ENCODE measurements around the gene IGSF3. TPM values are rescaled to one million over a fixed set of nuclear protein-coding genes. Genes with fewer than 3 reads are reported as not detected.

Gene IGSF3
- total and polyA plus RNA-seq, 5 experiments from 2014 or later = 0.05 to 0.13 TPM; not detected in 3

- no peaks in the 10 kb centered on the region for H3K4me1 Mint-ChIP-seq
- H3K36me3 Mint-ChIP-seq = no peaks in the 10 kb centered on the region
- no peak overlapping the region for H3K4me3 Mint-ChIP-seq
- no peak overlapping the region for H3K27ac Mint-ChIP-seq
- H3K9me3 Mint-ChIP-seq = no peaks in the 10 kb centered on the region
- H3K27me3 Mint-ChIP-seq = peaks cover 3 to 17% (median 9%) of the 10 kb centered on the region in 5 donors
- ATAC-seq (no peak), DNase-seq (no peak)
- POLR2A ChIA-PET = no interaction called here
These were observed 13.9 kb upstream of the IGSF3 start for GRCh38 chr1:116681343-116681899.

GRCh38 chr1:116680752-116681151 is 13.2 kb upstream of the IGSF3 start:
- Mint-ChIP-seq H3K36me3 (peaks cover 0 to 3% (median 0%) of the 10 kb centered on the region in 3 donors), H3K27ac (no peak overlapping the region), H3K4me3 (no peak overlapping the region), H3K27me3 (peaks cover 7 to 21% (median 10%) of the 10 kb centered on the region in 5 donors), H3K4me1 (no peaks in the 10 kb centered on the region), H3K9me3 (no peaks in the 10 kb centered on the region)
- POLR2A ChIA-PET = no interaction called here
- ATAC-seq (no peak), DNase-seq (no peak)

- DNase-seq (no peak), ATAC-seq (no peak)
- Mint-ChIP-seq H3K4me3 (no peak overlapping the region), H3K9me3 (no peaks in the 10 kb centered on the region), H3K36me3 (peaks cover 0 to 3% (median 0%) of the 10 kb centered on the region in 3 donors), H3K4me1 (no peaks in the 10 kb centered on the region), H3K27ac (no peak overlapping the region), H3K27me3 (peaks cover 7 to 23% (median 13%) of the 10 kb centered on the region in 5 donors)
- POLR2A ChIA-PET = no interaction called here
These were observed 12.5 kb upstream of the IGSF3 start for GRCh38 chr1:116679828-116680628.

DNA sequence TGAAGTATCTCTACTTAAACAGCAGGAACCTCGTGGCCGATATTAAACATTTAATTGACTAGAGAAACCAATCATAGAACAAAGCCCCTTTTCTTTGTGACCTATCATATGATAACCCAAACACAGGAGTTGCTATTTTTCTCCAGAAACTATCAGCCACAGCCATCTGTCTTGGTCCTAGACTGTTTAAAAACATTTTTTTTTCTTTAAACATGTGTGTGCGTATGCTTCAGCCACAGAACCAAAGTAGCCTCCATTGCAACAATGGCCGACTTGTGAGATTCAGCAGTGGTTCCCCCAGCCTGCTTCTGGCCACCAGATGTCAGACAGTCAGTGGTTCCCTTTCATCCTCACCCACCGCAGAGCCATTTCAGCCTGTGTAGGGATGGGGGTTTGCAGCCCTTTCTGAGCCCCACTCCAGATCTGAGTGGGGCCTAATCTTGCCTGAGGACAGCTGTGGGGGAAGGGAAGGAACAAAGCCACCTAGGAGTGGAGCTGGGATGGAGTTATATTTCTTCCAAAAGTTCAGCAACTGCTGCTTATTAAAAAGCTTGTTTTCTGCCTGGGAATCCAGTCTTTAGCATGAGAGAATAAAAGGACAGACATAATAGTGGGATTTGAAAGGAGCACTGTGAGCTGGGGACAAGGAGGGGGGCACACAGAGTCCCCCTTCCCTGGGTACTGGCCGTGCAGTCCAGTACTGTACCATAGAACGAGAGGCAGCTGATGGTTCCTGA is 11.7 kb upstream of the IGSF3 start:
- DNase-seq = no peak
- no peak for ATAC-seq
- POLR2A ChIA-PET = no interaction called here
- Mint-ChIP-seq H3K36me3 (peaks cover 0 to 3% (median 0%) of the 10 kb centered on the region in 3 donors), H3K27me3 (peaks cover 9 to 28% (median 17%) of the 10 kb centered on the region in 5 donors), H3K9me3 (no peaks in the 10 kb centered on the region), H3K27ac (no peak overlapping the region), H3K4me3 (no peak overlapping the region), H3K4me1 (no peaks in the 10 kb centered on the region)

DNA sequence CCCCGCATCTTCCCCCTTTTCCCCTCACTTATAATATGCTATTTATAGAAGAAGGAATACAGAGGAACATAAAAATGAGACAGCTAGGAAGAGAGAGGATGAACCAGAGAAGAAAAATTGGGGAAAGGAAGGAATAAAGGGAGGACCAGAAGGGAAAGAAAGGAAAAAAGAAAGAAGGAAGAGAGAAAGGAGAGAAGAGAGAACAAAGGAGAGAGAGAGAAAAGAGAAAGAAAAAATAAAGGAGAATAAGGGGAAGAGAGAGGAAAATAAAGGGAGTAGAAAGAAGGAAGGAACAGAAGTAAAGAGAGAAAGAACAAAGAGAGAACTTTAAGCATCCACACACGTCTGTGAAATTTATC is 11.2 kb upstream of the IGSF3 start:
- Mint-ChIP-seq H3K36me3 (peaks cover 0 to 3% (median 0%) of the 10 kb centered on the region in 3 donors), H3K27ac (no peak overlapping the region), H3K27me3 (peaks cover 13 to 32% (median 23%) of the 10 kb centered on the region in 5 donors), H3K4me3 (no peak overlapping the region), H3K9me3 (no peaks in the 10 kb centered on the region), H3K4me1 (no peaks in the 10 kb centered on the region)
- ATAC-seq (no peak), DNase-seq (no peak)
- POLR2A ChIA-PET = no interaction called here

GRCh38 chr1:116677474-116678062 is 10.0 kb upstream of the IGSF3 start:
- ATAC-seq = no peak
- Mint-ChIP-seq H3K27me3 (peaks cover 19 to 36% (median 32%) of the 10 kb centered on the region in 5 donors), H3K27ac (no peak overlapping the region), H3K4me1 (peaks cover 0 to 3% (median under 1%) of the 10 kb centered on the region in 4 donors), H3K9me3 (no peaks in the 10 kb centered on the region), H3K36me3 (peaks cover 0 to 3% (median 0%) of the 10 kb centered on the region in 3 donors), H3K4me3 (no peak overlapping the region)
- DNase-seq = no peak
- POLR2A ChIA-PET = no interaction called here

DNA sequence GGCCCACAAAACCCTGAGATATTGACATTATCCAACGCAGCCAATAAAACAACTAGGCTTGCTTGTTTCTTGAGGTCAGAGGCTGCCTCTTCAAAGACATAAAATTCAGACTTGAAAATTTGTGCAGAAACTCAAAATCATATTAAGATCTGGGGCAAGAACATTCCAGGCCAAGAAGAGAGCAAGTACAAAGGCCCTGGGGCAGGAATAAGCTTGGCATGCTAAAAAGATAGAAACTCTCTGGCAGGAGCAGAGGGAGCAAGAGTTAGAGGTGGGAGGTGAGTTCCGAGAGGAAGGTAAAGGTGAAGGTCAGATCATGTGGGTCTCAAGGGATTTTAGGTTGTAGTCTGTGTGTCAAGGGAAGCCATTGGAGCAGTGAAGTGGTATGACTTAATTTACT is 8.8 kb upstream of the IGSF3 start:
- Mint-ChIP-seq H3K4me3 (no peak overlapping the region), H3K27ac (no peak overlapping the region), H3K4me1 (peaks cover 0 to 3% (median under 1%) of the 10 kb centered on the region in 4 donors), H3K36me3 (peaks cover 0 to 3% (median 0%) of the 10 kb centered on the region in 3 donors), H3K27me3 (peaks cover 23 to 40% (median 35%) of the 10 kb centered on the region in 5 donors), H3K9me3 (no peaks in the 10 kb centered on the region)
- DNase-seq = no peak
- no peak for ATAC-seq
- POLR2A ChIA-PET = no interaction called here

DNA sequence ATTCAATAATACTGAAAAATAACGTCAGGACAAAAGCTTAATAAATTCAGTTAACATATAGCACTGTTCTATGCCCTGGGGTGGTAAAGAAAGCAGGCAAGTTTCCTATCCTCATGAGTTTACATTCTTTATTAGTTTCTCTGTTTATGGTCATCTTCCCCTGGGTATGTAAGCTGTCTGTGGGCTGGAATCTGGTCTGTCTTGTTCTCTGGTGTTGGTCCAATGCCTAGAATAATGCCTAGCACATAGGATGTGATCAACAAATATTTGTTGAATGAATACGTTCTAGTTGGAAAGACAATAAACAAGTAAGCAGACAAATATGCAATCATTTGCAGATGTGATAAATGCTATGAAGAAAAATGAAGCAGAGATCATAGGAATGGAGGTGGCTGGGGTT is 7.2 kb upstream of the IGSF3 start:
- DNase-seq = no peak
- Mint-ChIP-seq H3K4me1 (peaks cover 0 to 3% (median under 1%) of the 10 kb centered on the region in 4 donors), H3K27ac (no peak overlapping the region), H3K4me3 (no peak overlapping the region), H3K36me3 (peaks cover 0 to 3% (median 3%) of the 10 kb centered on the region in 3 donors), H3K9me3 (no peaks in the 10 kb centered on the region), H3K27me3 (peaks cover 28 to 54% (median 42%) of the 10 kb centered on the region in 5 donors)
- POLR2A ChIA-PET = no interaction called here
- no peak for ATAC-seq

DNA sequence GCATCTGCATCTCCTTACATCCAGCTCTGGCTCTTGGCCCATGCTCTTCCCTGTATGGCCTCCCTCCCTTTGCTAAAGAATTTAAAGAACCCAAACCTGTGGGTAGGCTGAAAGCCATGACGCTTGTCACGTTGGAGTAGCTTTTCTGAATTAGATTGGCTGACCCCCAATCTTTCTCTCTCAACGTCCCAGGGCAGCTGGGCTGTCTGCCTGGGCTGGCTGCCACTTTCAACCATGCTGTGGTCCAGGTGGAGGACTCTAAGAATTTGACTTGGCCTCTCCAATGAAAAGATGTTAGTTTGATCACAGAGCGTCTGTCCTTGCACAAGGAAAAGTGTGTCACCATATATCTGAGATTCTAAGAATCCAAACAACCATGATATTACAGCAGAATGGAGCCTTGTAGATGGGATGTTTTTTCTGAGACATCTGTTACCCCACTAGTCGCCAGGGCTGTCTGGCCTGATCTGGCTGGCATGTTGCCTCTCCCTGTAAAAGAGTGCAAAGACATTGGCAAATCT is 6.5 kb upstream of the IGSF3 start:
- DNase-seq (no peak), ATAC-seq (no peak)
- POLR2A ChIA-PET = no interaction called here
- Mint-ChIP-seq H3K27me3 (peaks cover 29 to 59% (median 42%) of the 10 kb centered on the region in 5 donors), H3K27ac (no peak overlapping the region), H3K9me3 (no peaks in the 10 kb centered on the region), H3K36me3 (peaks cover 0 to 3% (median 3%) of the 10 kb centered on the region in 3 donors), H3K4me3 (no peak overlapping the region), H3K4me1 (peaks cover 0 to 3% (median under 1%) of the 10 kb centered on the region in 4 donors)

DNA sequence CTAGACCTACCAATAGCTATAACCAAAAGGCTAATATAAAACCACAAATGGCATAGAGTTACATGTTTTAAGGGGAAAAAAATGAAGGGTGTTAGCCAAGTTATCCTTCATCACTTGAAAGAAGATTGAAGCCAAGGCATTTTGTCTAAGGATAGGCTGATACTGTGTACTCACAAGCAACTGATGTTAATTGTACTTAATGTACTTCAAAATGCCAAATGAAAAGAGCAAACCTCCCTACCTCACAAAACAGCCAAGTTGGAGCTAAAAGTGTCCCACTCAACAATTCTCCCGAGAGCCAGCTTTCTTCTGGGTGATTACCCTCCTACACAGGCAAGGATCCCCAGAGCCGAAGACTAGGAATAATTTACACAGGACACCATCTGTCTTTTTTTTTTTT is 4.4 kb upstream of the IGSF3 start:
- DNase-seq (no peak), ATAC-seq (no peak)
- Mint-ChIP-seq H3K9me3 (no peaks in the 10 kb centered on the region), H3K27me3 (peaks cover 32 to 70% (median 34%) of the 10 kb centered on the region in 5 donors), H3K27ac (no peak overlapping the region), H3K4me1 (peaks cover 0 to 7% (median 1%) of the 10 kb centered on the region in 4 donors), H3K36me3 (peaks cover 0 to 3% (median 3%) of the 10 kb centered on the region in 3 donors), H3K4me3 (no peak overlapping the region)
- POLR2A ChIA-PET = no interaction called here

- Mint-ChIP-seq H3K36me3 (peaks cover 0 to 3% (median 1%) of the 10 kb centered on the region in 3 donors), H3K9me3 (no peaks in the 10 kb centered on the region), H3K27me3 (peaks cover 35 to 70% (median 40%) of the 10 kb centered on the region in 5 donors), H3K4me1 (peaks cover 5 to 14% (median 7%) of the 10 kb centered on the region in 4 donors), H3K4me3 (no peak overlapping the region), H3K27ac (peak overlapping the region in 1 of 10 donors; percentile 31)
- ATAC-seq = no peak
- DNase-seq = no peak
- POLR2A ChIA-PET = no interaction called here
These were observed 3.7 kb upstream of the IGSF3 start for GRCh38 chr1:116671072-116671760.

GRCh38 chr1:116668277-116668676 is 744 bp upstream of the IGSF3 start:
- H3K4me3 Mint-ChIP-seq = peak overlapping the region; percentile 53 to 82 (median 76)
- POLR2A ChIA-PET = no interaction called here

More at GRCh38 chr1:116668277-116668676, 744 bp upstream of the IGSF3 start:
- ATAC-seq (no peak), DNase-seq (no peak)
- H3K27ac Mint-ChIP-seq = no peak overlapping the region
- H3K4me1 Mint-ChIP-seq = peaks cover 20 to 24% (median 22%) of the 10 kb centered on the region in 4 donors
- peaks cover 0 to 3% (median 0%) of the 10 kb centered on the region in 3 donors for H3K36me3 Mint-ChIP-seq
- peaks cover 0 to 1% (median 0%) of the 10 kb centered on the region in 9 donors for H3K9me3 Mint-ChIP-seq
- H3K27me3 Mint-ChIP-seq = peaks cover 45 to 77% (median 54%) of the 10 kb centered on the region in 5 donors
